Activated T-cell treated with anti-CD3 and anti-CD28 coated beads for 24 hours (primary cell): ENCODE results near the gene SEMA4C.

ENCODE experiments used
- DNase-seq: peaks from one replicate; pipeline ENCODE4 v3.0.0-alpha.2; 2020; ENCODE audit warnings: low read depth

The SEMA4C gene

GRCh38 chr2:96842600-96842999 is 27.3 kb downstream of the SEMA4C start:
- no peak for DNase-seq

GRCh38 chr2:96841701-96842495 is 28.0 kb downstream of the SEMA4C start:
- DNase-seq, result no peak

- no peak for DNase-seq
Measured at GRCh38 chr2:96839875-96840850, 29.7 kb downstream of the SEMA4C start.

GRCh38 chr2:96839293-96839874 is 30.5 kb downstream of the SEMA4C start:
- DNase-seq, result peak; percentile 73

GRCh38 chr2:96838345-96839292 is 31.3 kb downstream of the SEMA4C start:
- no peak for DNase-seq

GRCh38 chr2:96837575-96837974 is 32.3 kb downstream of the SEMA4C start:
- no peak for DNase-seq

- DNase-seq, result no peak
Measured at GRCh38 chr2:96835830-96836229, 34.0 kb downstream of the SEMA4C start.

- DNase-seq, result no peak
Measured at GRCh38 chr2:96832754-96833507, 36.9 kb downstream of the SEMA4C start.

GRCh38 chr2:96832408-96832753 is 37.5 kb downstream of the SEMA4C start:
- no peak for DNase-seq

- no peak for DNase-seq
Measured at GRCh38 chr2:96831679-96832078, 38.2 kb downstream of the SEMA4C start.

- DNase-seq, result no peak
Measured at GRCh38 chr2:96830044-96830562, 39.8 kb downstream of the SEMA4C start.

GRCh38 chr2:96828874-96829273 is 41.0 kb downstream of the SEMA4C start:
- no peak for DNase-seq

GRCh38 chr2:96828436-96828835 is 41.4 kb downstream of the SEMA4C start:
- no peak for DNase-seq

- no peak for DNase-seq
Measured at GRCh38 chr2:96826546-96827278, 43.2 kb downstream of the SEMA4C start.

GRCh38 chr2:96825057-96825456 is 44.8 kb downstream of the SEMA4C start:
- DNase-seq, result no peak

- no peak for DNase-seq
Measured at GRCh38 chr2:96824079-96824870, 45.6 kb downstream of the SEMA4C start.

GRCh38 chr2:96823198-96823597 is 46.7 kb downstream of the SEMA4C start:
- no peak for DNase-seq

- no peak for DNase-seq
Measured at GRCh38 chr2:96822786-96823185, 47.1 kb downstream of the SEMA4C start.

GRCh38 chr2:96821113-96821675 is 48.7 kb downstream of the SEMA4C start:
- DNase-seq, result no peak
